ENCODE data around the gene HPCAL4.

- TF ChIP-seq POLR2A (IDR thresholded peaks at IDR 0.05), result no peak
- TF ChIP-seq CTCF (IDR thresholded peaks at IDR 0.05), result no peak
These were observed 39.1 kb downstream of the HPCAL4 start for GRCh38 chr1:39652105-39652504.
